Liver (tissue), 9 donors: ENCODE measurements around the gene APOBEC2. TPM values are rescaled to one million over a fixed set of nuclear protein-coding genes. Genes with fewer than 3 reads are reported as not detected.

Source experiments
- DNase-seq: peaks from one replicate; pipeline ENCODE4 v3.0.0-alpha.2; 2017; ENCODE audit warnings: low spot score
- H3K27ac ChIP-seq, 2 donors: one replicate each; pipeline ENCODE4 v1.7.0; 2013; ENCODE audit warnings: inconsistent platforms in 2 of 2, low read length in 2 of 2, control low read depth in 1 of 2, low read depth in 1 of 2, mild to moderate bottlenecking in 1 of 2
- H3K27me3 ChIP-seq, 4 donors: one replicate each; pipeline versions ENCODE4 v1.6.1 to v1.7.0; 2013; ENCODE audit warnings: low read length in 3 of 4, inconsistent platforms in 1 of 4, mild to moderate bottlenecking in 1 of 4, moderate library complexity in 1 of 4; ENCODE audit not compliant: control insufficient read depth in 4 of 4, insufficient read depth in 4 of 4
- H3K36me3 ChIP-seq, 4 donors: one replicate each; pipeline versions ENCODE4 v1.6.1 to v1.7.0; 2013; ENCODE audit warnings: low read length in 3 of 4, mild to moderate bottlenecking in 3 of 4, low read depth in 1 of 4, moderate library complexity in 1 of 4; ENCODE audit not compliant: control insufficient read depth in 4 of 4, insufficient read depth in 3 of 4
- H3K4me1 ChIP-seq, 4 donors: one replicate each; pipeline versions ENCODE4 v1.6.1 to v1.7.0; 2013; ENCODE audit warnings: low read length in 3 of 4, mild to moderate bottlenecking in 3 of 4, moderate library complexity in 1 of 4; ENCODE audit not compliant: control insufficient read depth in 4 of 4, insufficient read depth in 4 of 4
- H3K4me3 ChIP-seq, 3 donors: one replicate each; pipeline versions ENCODE4 v1.6.1 to v1.7.0; 2013; ENCODE audit warnings: low read length in 3 of 3, control low read depth in 1 of 3, low read depth in 1 of 3, mild to moderate bottlenecking in 1 of 3
- H3K9ac ChIP-seq, 2 donors: one replicate each; pipeline ENCODE4 v1.7.0; 2013; ENCODE audit warnings: low read length in 2 of 2, mild to moderate bottlenecking in 2 of 2, moderate library complexity in 2 of 2, control low read depth in 1 of 2, low read depth in 1 of 2
- H3K9me3 ChIP-seq, 4 donors: one replicate each; pipeline versions ENCODE4 v1.6.1 to v1.7.0; 2013; ENCODE audit warnings: low read length in 3 of 4; ENCODE audit not compliant: control insufficient read depth in 4 of 4
- HNF4G ChIP-seq: IDR thresholded peaks from 2 replicates; pipeline ENCODE4 v1.6.1; 2016; ENCODE audit warnings: antibody characterized with exemption
- NR2F2 ChIP-seq: IDR thresholded peaks from 2 replicates; pipeline ENCODE4 v1.6.1; 2016; ENCODE audit warnings: antibody characterized with exemption
- RXRA ChIP-seq, 2 donors: IDR thresholded peaks; 2 replicates each; pipeline ENCODE4 v1.6.1; 2017 to 2018; ENCODE audit warnings: antibody characterized with exemption in 2 of 2, mild to moderate bottlenecking in 1 of 2
- SP1 ChIP-seq: IDR thresholded peaks from 2 replicates; pipeline ENCODE4 v1.6.1; 2018; ENCODE audit warnings: antibody characterized with exemption, mild to moderate bottlenecking
- YY1 ChIP-seq: IDR thresholded peaks from 2 replicates; pipeline ENCODE4 v1.6.1; 2016; ENCODE audit warnings: antibody characterized with exemption, mild to moderate bottlenecking
- WGBS: extraction: QIAGEN DNeasy Blood & Tissue Kit; methylation state at CpG from one replicate; pipeline ENCODE4 v1.1.7; 2013; 5-methylcytosine and 5-hydroxymethylcytosine counted together
- polyA plus RNA-seq, 2 donors: library from polyadenylated mRNA; stranded (reverse) in 1 of 2; unstranded in 1 of 2; fragments of 200-250 nt in 1 of 2; fragments of >200 nt in 1 of 2; fragmentation: Nextera tagmentation in 1 of 2; extraction: Ambion mirVana in 1 of 2; gene quantifications; one replicate each; pipeline versions ENCODE4 v1.2.1 to v1.2.3, GENCODE V29; 2013 to 2015
- total RNA-seq, 2 donors: library from RNA; depleted of rRNA; stranded (reverse); fragments of >200 nt; gene quantifications; one replicate each; pipeline ENCODE4 v1.2.3, GENCODE V29; 2014
- TF ChIP-seq, protein P1 (sequence below): IDR thresholded peaks from 2 replicates; pipeline ENCODE4 v1.6.1; 2016; ENCODE audit warnings: antibody characterized with exemption
- TF ChIP-seq, protein P2 (sequence below): fragments of 150-350 bp; IDR thresholded peaks from 2 replicates; pipeline ENCODE4 v1.5.1; 2017; ENCODE audit warnings: improper control_type of control experiment, low read depth, low read length; ENCODE audit not compliant: missing input control
- donor health status: healthy.
- donor health status: healthy.
- donor health status: healthy.
- donor health status: healthy.
- donor health status: healthy.

APOBEC2 gene
- total and polyA plus RNA-seq, 4 donors = 1.6 to 2.3 TPM; not detected in 2

DNA sequence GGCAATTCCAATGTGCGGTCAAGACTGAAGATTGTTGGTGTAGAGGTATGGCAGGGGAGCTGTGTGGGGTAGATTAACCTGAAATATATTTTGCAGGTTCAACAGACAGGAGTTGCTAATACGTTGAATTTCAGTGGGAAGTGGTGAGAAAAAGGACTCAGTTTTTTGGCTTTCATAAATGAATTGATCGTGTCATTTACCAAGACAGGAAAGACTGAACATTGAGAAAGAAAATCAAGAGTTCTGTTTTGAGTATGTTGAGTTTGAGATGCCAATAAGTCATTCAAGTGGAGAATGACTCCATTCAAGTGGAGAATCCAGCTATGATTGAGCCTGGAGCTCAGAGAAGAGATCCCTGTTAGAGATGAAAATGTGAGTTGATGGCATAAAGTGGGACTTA, 50.8 kb downstream of the APOBEC2 start:
- H3K4me3 ChIP-seq = no peak overlapping the region
- peaks cover 2 to 20% (median 12%) of the 10 kb centered on the region in 4 donors for H3K36me3 ChIP-seq
- WGBS = 93% methylated on average over 3 of the region's 3 CpGs
- DNase-seq = no peak
- no peaks in the 10 kb centered on the region for H3K4me1 ChIP-seq
- no peak for TF ChIP-seq RXRA (IDR thresholded peaks at IDR 0.05)
- no peak overlapping the region for H3K27ac ChIP-seq
- no peaks in the 10 kb centered on the region for H3K9me3 ChIP-seq
- H3K9ac ChIP-seq = no peak overlapping the region
- H3K27me3 ChIP-seq = no peaks in the 10 kb centered on the region

DNA sequence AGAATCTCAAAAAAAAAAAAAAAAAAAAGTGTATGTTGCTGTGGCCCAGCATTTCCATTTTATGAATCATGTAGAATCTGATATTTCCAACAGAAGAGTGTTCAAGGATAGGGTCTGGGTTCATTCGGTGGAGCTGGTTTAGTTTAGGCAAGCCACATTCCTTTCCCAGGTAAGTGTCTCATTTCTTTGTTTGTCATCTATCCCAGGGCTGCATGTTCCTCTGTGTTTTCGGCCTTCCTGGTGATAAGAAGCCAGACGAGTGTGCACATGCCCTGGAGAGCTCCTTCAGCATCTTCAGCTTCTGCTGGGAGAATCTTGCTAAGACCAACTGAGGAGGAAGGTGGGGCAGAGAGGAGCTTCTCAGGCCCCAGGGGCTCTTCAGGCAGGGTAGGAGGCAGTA, 58.0 kb downstream of the APOBEC2 start:
- H3K36me3 ChIP-seq = peaks cover 0 to 2% (median 0%) of the 10 kb centered on the region in 4 donors
- DNase-seq = no peak
- no peak for TF ChIP-seq HNF4G
- no peak for TF ChIP-seq SP1
- no peak for TF ChIP-seq NR2F2
- TF ChIP-seq, protein P1, sequence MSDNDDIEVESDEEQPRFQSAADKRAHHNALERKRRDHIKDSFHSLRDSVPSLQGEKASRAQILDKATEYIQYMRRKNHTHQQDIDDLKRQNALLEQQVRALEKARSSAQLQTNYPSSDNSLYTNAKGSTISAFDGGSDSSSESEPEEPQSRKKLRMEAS = no peak
- TF ChIP-seq YY1 = no peak
- TF ChIP-seq, protein P2, sequence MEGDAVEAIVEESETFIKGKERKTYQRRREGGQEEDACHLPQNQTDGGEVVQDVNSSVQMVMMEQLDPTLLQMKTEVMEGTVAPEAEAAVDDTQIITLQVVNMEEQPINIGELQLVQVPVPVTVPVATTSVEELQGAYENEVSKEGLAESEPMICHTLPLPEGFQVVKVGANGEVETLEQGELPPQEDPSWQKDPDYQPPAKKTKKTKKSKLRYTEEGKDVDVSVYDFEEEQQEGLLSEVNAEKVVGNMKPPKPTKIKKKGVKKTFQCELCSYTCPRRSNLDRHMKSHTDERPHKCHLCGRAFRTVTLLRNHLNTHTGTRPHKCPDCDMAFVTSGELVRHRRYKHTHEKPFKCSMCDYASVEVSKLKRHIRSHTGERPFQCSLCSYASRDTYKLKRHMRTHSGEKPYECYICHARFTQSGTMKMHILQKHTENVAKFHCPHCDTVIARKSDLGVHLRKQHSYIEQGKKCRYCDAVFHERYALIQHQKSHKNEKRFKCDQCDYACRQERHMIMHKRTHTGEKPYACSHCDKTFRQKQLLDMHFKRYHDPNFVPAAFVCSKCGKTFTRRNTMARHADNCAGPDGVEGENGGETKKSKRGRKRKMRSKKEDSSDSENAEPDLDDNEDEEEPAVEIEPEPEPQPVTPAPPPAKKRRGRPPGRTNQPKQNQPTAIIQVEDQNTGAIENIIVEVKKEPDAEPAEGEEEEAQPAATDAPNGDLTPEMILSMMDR = no peak
- H3K9ac ChIP-seq = no peak overlapping the region
- H3K4me1 ChIP-seq = no peaks in the 10 kb centered on the region
- H3K27ac ChIP-seq = no peak overlapping the region
- WGBS = 91% methylated on average over 3 of the region's 3 CpGs
- no peak overlapping the region for H3K4me3 ChIP-seq
- no peaks in the 10 kb centered on the region for H3K9me3 ChIP-seq
- H3K27me3 ChIP-seq = no peaks in the 10 kb centered on the region

Other genes with a start within 250 kb of the APOBEC2 start
- gene UNC5CL, start 14.0 kb upstream of the APOBEC2 start, total RNA-seq = 10 to 100 TPM; 16.2 to 41.9 TPM
- gene UNC5CL, start 14.0 kb upstream of the APOBEC2 start, polyA plus RNA-seq = 10 to 100 TPM in 1 of 2 donors, 1 to 10 TPM in 1; 4.7 to 18.2 TPM
- gene TSPO2, start 10.7 kb upstream of the APOBEC2 start, total RNA-seq = 10 to 100 TPM in 1 of 2 donors, under 1 TPM in 1; 0.25 to 64.9 TPM
- gene TSPO2, start 10.7 kb upstream of the APOBEC2 start, polyA plus RNA-seq = under 1 TPM; 0.39 to 0.46 TPM
- gene OARD1, start 19.2 kb downstream of the APOBEC2 start, total RNA-seq = 10 to 100 TPM; 20.1 to 25.1 TPM
- gene OARD1, start 19.2 kb downstream of the APOBEC2 start, polyA plus RNA-seq = 10 to 100 TPM; 20.9 to 28.6 TPM
- 10 to 100 TPM; 15.1 to 28.4 TPM for gene NFYA, start 19.8 kb downstream of the APOBEC2 start, total RNA-seq
- gene NFYA, start 19.8 kb downstream of the APOBEC2 start, polyA plus RNA-seq = 1 to 10 TPM; 2.2 to 5.1 TPM
- 1 to 10 TPM in 1 of 2 donors, under 1 TPM in 1; 0.08 to 4.5 TPM for gene TREML1, start 101.1 kb downstream of the APOBEC2 start, total RNA-seq
- under 1 TPM in 1 of 2 donors, not detected in 1; 0.12 TPM for gene TREML1, start 101.1 kb downstream of the APOBEC2 start, polyA plus RNA-seq
- not detected for gene TREM2, start 109.9 kb downstream of the APOBEC2 start, total RNA-seq
- under 1 TPM; 0.18 to 0.90 TPM for gene TREM2, start 109.9 kb downstream of the APOBEC2 start, polyA plus RNA-seq
- gene TREML2, start 147.9 kb downstream of the APOBEC2 start, total RNA-seq = 1 to 10 TPM in 1 of 2 donors, under 1 TPM in 1; 0.42 to 9.8 TPM
- under 1 TPM; 0.03 to 0.04 TPM for gene TREML2, start 147.9 kb downstream of the APOBEC2 start, polyA plus RNA-seq
- under 1 TPM in 1 of 2 donors, not detected in 1; 0.08 TPM for gene TREML4, start 175.1 kb downstream of the APOBEC2 start, total RNA-seq
- gene TREML4, start 175.1 kb downstream of the APOBEC2 start, polyA plus RNA-seq = under 1 TPM in 1 of 2 donors, not detected in 1; 0.31 TPM
- gene TREM1, start 233.5 kb downstream of the APOBEC2 start, total RNA-seq = 1 to 10 TPM in 1 of 2 donors, under 1 TPM in 1; 0.09 to 1.3 TPM
- under 1 TPM; 0.32 to 0.43 TPM for gene TREM1, start 233.5 kb downstream of the APOBEC2 start, polyA plus RNA-seq